Neural cell (in vitro differentiated cells): ENCODE measurements around the gene PRKD1. TPM values are rescaled to one million over a fixed set of nuclear protein-coding genes. Genes with fewer than 3 reads are reported as not detected.

Experiments
- H2AFZ ChIP-seq: fragments of 200-600, 300-800 bp; sonication (generic), shearing (Covaris generic); 2 replicates; pipeline ENCODE4 v1.6.0; 2014; ENCODE audit warnings: low read depth, mild to moderate bottlenecking, antibody characterized with exemption, low read length, moderate library complexity
- H3F3A ChIP-seq: fragments of 200-600 bp; shearing (Covaris generic); 2 replicates; pipeline ENCODE4 v1.6.1; 2016; ENCODE audit warnings: mild to moderate bottlenecking, moderate library complexity, mixed read lengths, antibody characterized with exemption, low read length; ENCODE audit not compliant: insufficient read depth, poor library complexity, severe bottlenecking
- H3K27ac ChIP-seq: fragments of 200-600, 300-800 bp; sonication (generic), shearing (Covaris generic); 2 replicates; pipeline ENCODE4 v1.5.1; 2014; ENCODE audit warnings: mild to moderate bottlenecking, low read length, moderate library complexity
- H3K27me3 ChIP-seq: fragments of 300-800, 200-600 bp; sonication (generic), shearing (Covaris generic); 2 replicates; pipeline ENCODE4 v1.6.0; 2014; ENCODE audit warnings: mild to moderate bottlenecking, low read depth, low read length, moderate library complexity; ENCODE audit not compliant: insufficient read depth
- H3K36me3 ChIP-seq: fragments of 300-800, 200-600 bp; sonication (generic), shearing (Covaris generic); 2 replicates; pipeline ENCODE4 v1.5.1; 2014; ENCODE audit warnings: mild to moderate bottlenecking, antibody characterized with exemption, low read length, moderate library complexity; ENCODE audit not compliant: insufficient read depth
- H3K4me2 ChIP-seq: fragments of 300-800, 200-600 bp; sonication (generic), shearing (Covaris generic); 2 replicates; pipeline ENCODE4 v1.6.0; 2014; ENCODE audit warnings: mild to moderate bottlenecking, low read length
- H3K4me3 ChIP-seq: fragments of 300-800, 200-600 bp; sonication (generic), shearing (Covaris generic); 2 replicates; pipeline ENCODE4 v1.5.1; 2014; ENCODE audit warnings: mild to moderate bottlenecking, low read length, moderate library complexity
- H3K79me2 ChIP-seq: fragments of 200-600 bp; shearing (Covaris generic); replicated peaks from 2 replicates; pipeline ENCODE4 v1.6.0; 2014; ENCODE audit warnings: mild to moderate bottlenecking, low read length, moderate library complexity; ENCODE audit not compliant: insufficient read depth
- H3K9ac ChIP-seq: fragments of 300-800, 200-600 bp; sonication (generic), shearing (Covaris generic); 2 replicates; pipeline ENCODE4 v1.6.1; 2016; ENCODE audit warnings: mild to moderate bottlenecking, low read length, mixed read lengths
- H3K9me2 ChIP-seq: fragments of 200-600 bp; shearing (Covaris generic); 2 replicates; pipeline ENCODE4 v1.6.1; 2016; ENCODE audit warnings: mild to moderate bottlenecking, low read length, mixed read lengths; ENCODE audit not compliant: insufficient read depth
- H3K9me3 ChIP-seq: fragments of 200-600, 300-800 bp; sonication (generic), shearing (Covaris generic); 2 replicates; pipeline ENCODE4 v1.6.1; 2016; ENCODE audit warnings: mild to moderate bottlenecking, mixed run types, low read length, moderate library complexity, mixed read lengths
- H4K20me1 ChIP-seq: fragments of 200-600 bp; shearing (Covaris generic); 2 replicates; pipeline ENCODE4 v1.6.1; 2016; ENCODE audit warnings: mild to moderate bottlenecking, mixed run types; ENCODE audit not compliant: insufficient read depth
- CTCF ChIP-seq: fragments of 450-650 bp; IDR thresholded peaks from 2 replicates; pipeline ENCODE4 v1.5.1; 2014; ENCODE audit warnings: antibody characterized with exemption, mild to moderate bottlenecking, moderate library complexity; ENCODE audit not compliant: poor library complexity, severe bottlenecking
- EP300 ChIP-seq: fragments of 450-650 bp; conservative IDR thresholded peaks from 2 replicates; pipeline ENCODE4 v1.6.1; 2014; ENCODE audit warnings: antibody characterized with exemption, mild to moderate bottlenecking, moderate library complexity; ENCODE audit not compliant: poor library complexity, severe bottlenecking
- EZH2 ChIP-seq: fragments of 200-600, 300-800 bp; shearing (Covaris generic), sonication (generic); IDR thresholded peaks from 2 replicates; pipeline ENCODE4 v1.6.1; 2014; ENCODE audit warnings: antibody characterized with exemption, low read length, borderline replicate concordance, mild to moderate bottlenecking; ENCODE audit not compliant: insufficient read depth, poor library complexity, severe bottlenecking
- MXI1 ChIP-seq: fragments of 450-650 bp; conservative IDR thresholded peaks from 2 replicates; pipeline ENCODE4 v1.6.1; 2014; ENCODE audit warnings: antibody characterized with exemption, mild to moderate bottlenecking; ENCODE audit not compliant: poor library complexity, severe bottlenecking
- POLR2AphosphoS5 ChIP-seq: IDR thresholded peaks from 2 replicates; pipeline ENCODE4 v1.6.1; 2012
- RAD21 ChIP-seq: fragments of 450-650 bp; conservative IDR thresholded peaks from 2 replicates; pipeline ENCODE4 v1.6.1; 2014; ENCODE audit warnings: antibody characterized with exemption, mild to moderate bottlenecking, moderate library complexity
- SMC3 ChIP-seq: fragments of 450-650 bp; conservative IDR thresholded peaks from 2 replicates; pipeline ENCODE4 v1.6.1; 2014; ENCODE audit warnings: antibody characterized with exemption, mild to moderate bottlenecking, moderate library complexity; ENCODE audit not compliant: poor library complexity
- TAF1 ChIP-seq: IDR thresholded peaks from 2 replicates; pipeline ENCODE4 v1.6.1; 2012; ENCODE audit warnings: low read depth
- polyA plus RNA-seq: library from polyadenylated mRNA; depleted of rRNA; stranded (reverse); fragments of >200 nt; gene quantifications from 2 replicates; pipeline ENCODE4 v1.2.3, GENCODE V29; 2014
- TF ChIP-seq, protein P1 (sequence below): IDR thresholded peaks from 2 replicates; pipeline ENCODE4 v1.6.1; 2012; ENCODE audit warnings: borderline replicate concordance

PRKD1 gene
- polyA plus RNA-seq, 1 donor from 2014 or later, result 9.6 TPM

DNA sequence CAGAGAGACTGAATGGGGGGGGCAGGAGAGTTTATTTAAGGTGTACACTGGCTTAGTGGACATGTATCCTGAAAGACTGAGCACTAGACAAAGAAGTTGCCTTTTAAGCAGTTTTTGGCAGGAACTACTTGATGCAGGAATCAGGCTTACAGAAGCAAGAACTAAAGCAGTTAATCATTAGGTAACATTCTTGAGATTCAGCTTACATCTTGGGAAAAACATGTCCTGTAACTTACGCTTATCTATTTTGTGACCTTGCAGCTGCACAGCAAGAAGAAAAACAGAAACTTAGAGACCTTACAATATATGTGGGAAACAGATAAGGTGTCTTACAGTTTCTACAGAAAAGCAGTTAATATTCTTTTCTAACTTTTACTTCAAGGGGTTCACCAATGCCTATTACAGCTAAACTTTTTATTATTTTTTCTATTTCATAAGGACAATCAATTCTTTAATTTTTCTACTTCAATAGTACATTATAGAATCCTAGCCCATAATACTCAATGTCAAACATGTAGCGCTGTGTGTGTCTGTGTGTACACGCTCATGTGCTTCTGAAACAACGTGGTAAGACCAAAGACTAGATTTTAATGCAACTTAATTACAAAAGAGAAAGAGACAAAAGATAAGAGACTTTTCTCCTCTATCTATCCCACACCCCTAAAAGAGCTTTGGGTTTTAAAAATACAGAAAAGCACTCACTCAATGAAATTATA, 276.9 kb downstream of the PRKD1 start:
- Histone ChIP-seq H3K9me3 (peaks cover 5% of the 10 kb centered on the region), H3K27ac (no peak overlapping the region), H3K9me2 (no peaks in the 10 kb centered on the region), H3K36me3 (no peaks in the 10 kb centered on the region), H4K20me1 (no peaks in the 10 kb centered on the region), H2AFZ (no peak overlapping the region), H3K27me3 (no peaks in the 10 kb centered on the region), H3K79me2 (no peaks in the 10 kb centered on the region), H3K9ac (no peak overlapping the region), H3F3A (no peaks in the 10 kb centered on the region), H3K4me3 (no peak overlapping the region), H3K4me2 (no peak overlapping the region)
- TF ChIP-seq, protein P1, sequence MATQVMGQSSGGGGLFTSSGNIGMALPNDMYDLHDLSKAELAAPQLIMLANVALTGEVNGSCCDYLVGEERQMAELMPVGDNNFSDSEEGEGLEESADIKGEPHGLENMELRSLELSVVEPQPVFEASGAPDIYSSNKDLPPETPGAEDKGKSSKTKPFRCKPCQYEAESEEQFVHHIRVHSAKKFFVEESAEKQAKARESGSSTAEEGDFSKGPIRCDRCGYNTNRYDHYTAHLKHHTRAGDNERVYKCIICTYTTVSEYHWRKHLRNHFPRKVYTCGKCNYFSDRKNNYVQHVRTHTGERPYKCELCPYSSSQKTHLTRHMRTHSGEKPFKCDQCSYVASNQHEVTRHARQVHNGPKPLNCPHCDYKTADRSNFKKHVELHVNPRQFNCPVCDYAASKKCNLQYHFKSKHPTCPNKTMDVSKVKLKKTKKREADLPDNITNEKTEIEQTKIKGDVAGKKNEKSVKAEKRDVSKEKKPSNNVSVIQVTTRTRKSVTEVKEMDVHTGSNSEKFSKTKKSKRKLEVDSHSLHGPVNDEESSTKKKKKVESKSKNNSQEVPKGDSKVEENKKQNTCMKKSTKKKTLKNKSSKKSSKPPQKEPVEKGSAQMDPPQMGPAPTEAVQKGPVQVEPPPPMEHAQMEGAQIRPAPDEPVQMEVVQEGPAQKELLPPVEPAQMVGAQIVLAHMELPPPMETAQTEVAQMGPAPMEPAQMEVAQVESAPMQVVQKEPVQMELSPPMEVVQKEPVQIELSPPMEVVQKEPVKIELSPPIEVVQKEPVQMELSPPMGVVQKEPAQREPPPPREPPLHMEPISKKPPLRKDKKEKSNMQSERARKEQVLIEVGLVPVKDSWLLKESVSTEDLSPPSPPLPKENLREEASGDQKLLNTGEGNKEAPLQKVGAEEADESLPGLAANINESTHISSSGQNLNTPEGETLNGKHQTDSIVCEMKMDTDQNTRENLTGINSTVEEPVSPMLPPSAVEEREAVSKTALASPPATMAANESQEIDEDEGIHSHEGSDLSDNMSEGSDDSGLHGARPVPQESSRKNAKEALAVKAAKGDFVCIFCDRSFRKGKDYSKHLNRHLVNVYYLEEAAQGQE, result no peak
- TF ChIP-seq EP300 (no peak), CTCF (no peak), TAF1 (no peak), POLR2AphosphoS5 (no peak), EZH2 (no peak), SMC3 (no peak), MXI1 (no peak), RAD21 (no peak)

DNA sequence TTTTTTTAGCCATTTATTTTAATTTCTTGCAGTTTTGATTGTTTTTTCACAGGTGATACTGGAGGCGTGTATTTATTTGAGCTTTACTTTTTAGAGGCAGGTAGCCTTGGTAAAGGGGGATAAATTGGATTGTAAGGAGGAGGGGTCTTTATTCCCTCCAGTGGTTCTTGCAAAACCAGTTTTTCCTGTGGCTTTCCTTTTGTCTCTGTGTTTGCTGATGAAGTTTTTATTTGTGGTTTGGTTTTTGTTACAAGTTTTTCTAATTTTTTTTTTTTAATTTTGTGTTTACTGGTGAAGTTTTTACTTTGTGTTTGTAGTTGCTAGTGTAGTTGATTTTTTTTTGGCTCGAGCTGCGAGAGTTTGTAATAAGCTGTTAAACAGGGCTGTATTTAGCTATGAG, 278.5 kb downstream of the PRKD1 start:
- TF ChIP-seq POLR2AphosphoS5 (no peak), EP300 (no peak), RAD21 (no peak), EZH2 (no peak), TAF1 (no peak), CTCF (no peak), SMC3 (no peak), MXI1 (no peak)
- TF ChIP-seq, protein P1, result no peak
- H3K9ac ChIP-seq, result no peak overlapping the region

More for the DNA sequence above, 278.5 kb downstream of the PRKD1 start:
- Histone ChIP-seq H3K27ac (no peak overlapping the region), H2AFZ (no peak overlapping the region), H3K9me2 (no peaks in the 10 kb centered on the region), H3F3A (no peaks in the 10 kb centered on the region), H3K27me3 (no peaks in the 10 kb centered on the region), H3K79me2 (no peaks in the 10 kb centered on the region), H3K4me3 (no peak overlapping the region), H4K20me1 (no peaks in the 10 kb centered on the region), H3K9me3 (peaks cover 5% of the 10 kb centered on the region), H3K4me2 (no peak overlapping the region), H3K36me3 (no peaks in the 10 kb centered on the region)
